HUES48 (cell line): ENCODE measurements around the gene WDR53.
"Not testable (repeated sequence)": the region's sequence is repeated elsewhere in the genome, so short reads cannot be mapped to it uniquely, and the experiment has no call there.

Experiments used
- H3K27ac ChIP-seq: one replicate; pipeline ENCODE4 v1.7.0; 2013; ENCODE audit warnings: low read depth, low read length, inconsistent platforms
- H3K27me3 ChIP-seq: 2 replicates; pipeline ENCODE4 v1.6.1; 2013; ENCODE audit warnings: mild to moderate bottlenecking, low read length; ENCODE audit not compliant: control insufficient read depth, insufficient read depth
- H3K36me3 ChIP-seq: 2 replicates; pipeline ENCODE4 v1.6.1; 2013; ENCODE audit warnings: low read length; ENCODE audit not compliant: control insufficient read depth, insufficient read depth
- H3K4me1 ChIP-seq: 2 replicates; pipeline ENCODE4 v1.6.1; 2013; ENCODE audit warnings: mild to moderate bottlenecking, low read length; ENCODE audit not compliant: control insufficient read depth, insufficient read depth
- H3K4me3 ChIP-seq: 2 replicates; pipeline ENCODE4 v1.5.1; 2013; ENCODE audit warnings: mild to moderate bottlenecking, low read depth, low read length
- H3K9ac ChIP-seq: 2 replicates; pipeline ENCODE4 v1.6.1; 2013; ENCODE audit warnings: mild to moderate bottlenecking, low read depth, low read length, moderate library complexity
- H3K9me3 ChIP-seq: 2 replicates; pipeline ENCODE4 v1.6.1; 2013; ENCODE audit warnings: low read length; ENCODE audit not compliant: control insufficient read depth, insufficient read depth

WDR53 gene

GRCh38 chr3:196568246-196569002 is at the start of gene WDR53, which contains the start of gene FBXO45:
Gene WDR53 (minus strand): TSS chr3:196568554. CDS start chr3:196561475, 7,079 bp downstream.
Gene FBXO45 (plus strand): TSS chr3:196568660. CDS start chr3:196568985, 325 bp downstream.
- Histone ChIP-seq H3K27me3 (no peaks in the 10 kb centered on the region), H3K9me3 (no peaks in the 10 kb centered on the region), H3K4me3 (peak within 1 kb of the TSS; percentile 95), H3K27ac (peak within 1 kb of the TSS; percentile 89), H3K9ac (peak within 1 kb of the TSS; percentile 91), H3K36me3 (no peaks in the 10 kb centered on the region; the same call in 1 of the 2 replicates), H3K4me1 (peaks cover 7% of the 10 kb centered on the region)

GRCh38 chr3:196617256-196617655 is 48.9 kb upstream of the WDR53 start:
- no peak overlapping the region for H3K4me3 ChIP-seq
- H3K9me3 ChIP-seq: no peaks in the 10 kb centered on the region
- no peak overlapping the region for H3K27ac ChIP-seq
- no peak overlapping the region for H3K9ac ChIP-seq
- no peaks in the 10 kb centered on the region for H3K27me3 ChIP-seq
- H3K36me3 ChIP-seq: no peaks in the 10 kb centered on the region
- H3K4me1 ChIP-seq: peaks cover 15% of the 10 kb centered on the region

- H3K27me3 ChIP-seq, H3K36me3 ChIP-seq, H3K9ac ChIP-seq, H3K27ac ChIP-seq, H3K9me3 ChIP-seq, H3K4me3 ChIP-seq: not testable (repeated sequence)
- H3K4me1 ChIP-seq: peaks cover 12% of the 10 kb centered on the region
These were observed 46.9 kb upstream of the WDR53 start for GRCh38 chr3:196615234-196615633.

- H3K4me1 ChIP-seq: peaks cover 5% of the 10 kb centered on the region; the same call in 1 of the 2 replicates
- no peaks in the 10 kb centered on the region for H3K9me3 ChIP-seq
- H3K27ac ChIP-seq: no peak overlapping the region
- H3K9ac ChIP-seq: no peak overlapping the region
- no peaks in the 10 kb centered on the region for H3K36me3 ChIP-seq
- no peaks in the 10 kb centered on the region for H3K27me3 ChIP-seq
- no peak overlapping the region for H3K4me3 ChIP-seq
These were observed 43.6 kb upstream of the WDR53 start for GRCh38 chr3:196611761-196612483.

GRCh38 chr3:196609805-196610515 is 41.6 kb upstream of the WDR53 start:
- H3K4me3 ChIP-seq: no peak overlapping the region
- no peak overlapping the region for H3K27ac ChIP-seq
- H3K27me3 ChIP-seq: no peaks in the 10 kb centered on the region
- no peaks in the 10 kb centered on the region for H3K9me3 ChIP-seq
- H3K4me1 ChIP-seq: peaks cover 5% of the 10 kb centered on the region; the same call in 1 of the 2 replicates
- no peaks in the 10 kb centered on the region for H3K36me3 ChIP-seq
- no peak overlapping the region for H3K9ac ChIP-seq

GRCh38 chr3:196609343-196609775 is 41.0 kb upstream of the WDR53 start:
- Histone ChIP-seq H3K9ac (no peak overlapping the region), H3K36me3 (no peaks in the 10 kb centered on the region), H3K27me3 (no peaks in the 10 kb centered on the region), H3K4me3 (no peak overlapping the region), H3K4me1 (peaks cover 5% of the 10 kb centered on the region; the same call in 1 of the 2 replicates), H3K27ac (no peak overlapping the region), H3K9me3 (no peaks in the 10 kb centered on the region)

GRCh38 chr3:196608693-196609092 is 40.3 kb upstream of the WDR53 start:
- H3K4me3 ChIP-seq: no peak overlapping the region
- H3K4me1 ChIP-seq: peaks cover 5% of the 10 kb centered on the region; the same call in 1 of the 2 replicates
- no peak overlapping the region for H3K9ac ChIP-seq
- no peak overlapping the region for H3K27ac ChIP-seq
- H3K36me3 ChIP-seq: no peaks in the 10 kb centered on the region
- H3K27me3 ChIP-seq: no peaks in the 10 kb centered on the region
- no peaks in the 10 kb centered on the region for H3K9me3 ChIP-seq

GRCh38 chr3:196604548-196604947 is 36.2 kb upstream of the WDR53 start:
- H3K27me3 ChIP-seq: no peaks in the 10 kb centered on the region
- no peak overlapping the region for H3K9ac ChIP-seq
- no peak overlapping the region for H3K27ac ChIP-seq
- no peak overlapping the region for H3K4me3 ChIP-seq
- H3K4me1 ChIP-seq: peaks cover 2% of the 10 kb centered on the region; the same call in 1 of the 2 replicates
- no peaks in the 10 kb centered on the region for H3K36me3 ChIP-seq
- H3K9me3 ChIP-seq: no peaks in the 10 kb centered on the region

GRCh38 chr3:196603683-196604082 is 35.3 kb upstream of the WDR53 start:
- Histone ChIP-seq H3K4me3 (no peak overlapping the region), H3K27me3 (no peaks in the 10 kb centered on the region), H3K4me1 (no peaks in the 10 kb centered on the region), H3K9me3 (no peaks in the 10 kb centered on the region), H3K27ac (no peak overlapping the region), H3K9ac (no peak overlapping the region), H3K36me3 (no peaks in the 10 kb centered on the region)

GRCh38 chr3:196602673-196603072 is 34.3 kb upstream of the WDR53 start:
- no peaks in the 10 kb centered on the region for H3K27me3 ChIP-seq
- H3K4me3 ChIP-seq: no peak overlapping the region
- no peaks in the 10 kb centered on the region for H3K36me3 ChIP-seq
- H3K27ac ChIP-seq: no peak overlapping the region
- H3K9ac ChIP-seq: no peak overlapping the region
- H3K9me3 ChIP-seq: no peaks in the 10 kb centered on the region
- no peaks in the 10 kb centered on the region for H3K4me1 ChIP-seq
